NCI-H748 (cell line): ENCODE data around the gene CNN2.
A peak's percentile ranks its signal among the peaks of the same experiment; 100 is the strongest.
"Not testable (repeated sequence)": the region's sequence is repeated elsewhere in the genome, so short reads cannot be mapped to it uniquely, and the experiment has no call there.

ENCODE experiments used
- DNase-seq: peaks from one replicate; lab custom pipeline; 2025; ENCODE audit not compliant: unreplicated experiment; lab: John Stamatoyannopoulos, UW

The CNN2 gene

DNA sequence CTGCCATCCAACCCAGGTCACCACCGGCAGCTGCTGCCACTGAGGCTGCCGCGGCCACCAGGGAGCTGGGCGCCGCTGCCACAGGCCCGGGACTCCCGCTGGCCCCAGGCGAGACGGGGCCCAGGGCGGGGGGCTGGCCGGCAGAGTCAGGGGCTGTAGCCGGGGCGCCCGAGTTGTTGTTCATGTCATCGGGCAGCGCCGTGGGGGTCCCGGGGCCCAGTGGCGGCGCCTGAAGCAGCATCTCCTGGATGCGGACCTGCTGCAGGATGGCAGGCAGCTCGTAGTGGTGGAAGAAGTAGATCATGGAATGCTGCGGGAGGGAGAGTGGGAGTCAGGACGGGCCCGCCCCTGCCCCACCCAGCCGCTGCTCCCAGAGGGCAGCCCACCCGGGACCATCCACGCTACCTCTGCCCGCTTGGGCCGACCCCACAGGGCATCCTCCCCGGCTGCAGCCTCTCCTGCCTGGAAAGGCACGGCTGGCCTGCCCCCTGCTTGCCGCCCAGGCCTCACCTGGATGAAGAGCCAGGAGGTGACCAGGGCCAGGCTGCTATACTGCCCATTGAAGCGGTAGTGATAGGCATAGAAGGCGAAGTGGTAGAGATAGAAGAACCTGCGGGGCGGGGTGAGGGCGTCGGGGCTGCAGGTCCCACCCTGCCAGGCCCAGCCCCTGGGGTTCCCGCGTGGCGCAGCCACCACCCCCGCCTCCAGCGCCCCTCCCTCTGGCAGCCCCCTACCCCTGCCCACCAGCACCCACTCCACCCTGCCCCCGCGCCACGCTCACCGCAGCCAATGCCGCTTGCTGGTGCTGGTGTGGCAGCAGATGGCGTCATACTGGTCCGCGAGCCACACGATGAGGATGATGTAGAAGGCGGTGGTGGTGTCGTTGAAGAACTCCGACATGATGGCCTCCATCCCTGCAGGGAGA lies 15.6 kb upstream of the CNN2 start:
- DNase-seq: no peak

- DNase-seq: no peak
Measured at GRCh38 chr19:1011831-1012333, 14.5 kb upstream of the CNN2 start.

- DNase-seq: no peak
Measured at GRCh38 chr19:1012334-1012733, 14.1 kb upstream of the CNN2 start.

DNA sequence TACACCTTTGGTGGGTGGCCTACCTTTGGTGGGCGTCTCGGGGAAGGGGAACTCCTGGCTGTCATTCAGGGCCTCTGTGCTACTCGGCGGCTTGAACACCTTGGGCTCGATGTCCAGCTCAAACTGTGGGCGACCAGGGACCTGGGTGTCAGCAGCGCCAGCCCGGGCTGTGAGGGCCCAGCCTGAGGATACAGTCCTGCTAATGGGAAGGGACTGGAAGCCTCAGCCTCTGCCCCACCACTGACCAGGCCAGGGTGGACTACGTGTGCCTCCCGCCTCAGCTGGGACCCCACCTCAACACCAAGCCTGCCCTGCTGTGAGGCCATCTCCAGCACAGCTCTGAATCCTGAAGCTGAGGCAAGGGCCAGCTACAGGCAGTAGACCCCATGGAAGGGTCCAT lies 13.2 kb upstream of the CNN2 start:
- DNase-seq: no peak

GRCh38 chr19:1014161-1015060 lies 12.0 kb upstream of the CNN2 start:
- DNase-seq: no peak

GRCh38 chr19:1015061-1015781 lies 11.2 kb upstream of the CNN2 start:
- no peak for DNase-seq

GRCh38 chr19:1015782-1016646 lies 10.4 kb upstream of the CNN2 start:
- DNase-seq: no peak

DNA sequence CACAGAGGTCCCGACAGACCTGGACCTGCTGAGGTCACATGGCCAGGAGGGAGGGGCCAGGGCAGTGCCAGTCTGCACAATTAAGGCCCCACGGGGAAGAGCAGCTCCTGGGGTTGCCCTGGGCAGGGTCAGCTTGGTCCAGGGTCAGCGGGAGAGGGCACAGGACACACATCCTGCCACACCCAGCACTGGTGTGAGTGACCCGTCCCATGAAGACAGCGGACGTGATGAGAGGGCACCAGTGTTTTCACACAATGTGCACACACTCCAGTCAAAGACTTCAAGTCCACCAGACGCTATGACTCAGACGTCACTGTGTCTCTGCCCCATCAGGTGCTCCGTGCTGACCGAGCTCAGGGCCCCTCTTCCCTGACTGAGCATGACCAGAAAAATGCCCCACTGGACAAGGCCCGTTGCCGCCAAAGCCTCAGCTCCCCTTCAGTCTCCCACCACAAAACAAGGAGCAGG lies 9.7 kb upstream of the CNN2 start:
- no peak for DNase-seq

- no peak for DNase-seq
Measured at GRCh38 chr19:1017115-1017905, 9.1 kb upstream of the CNN2 start.

DNA sequence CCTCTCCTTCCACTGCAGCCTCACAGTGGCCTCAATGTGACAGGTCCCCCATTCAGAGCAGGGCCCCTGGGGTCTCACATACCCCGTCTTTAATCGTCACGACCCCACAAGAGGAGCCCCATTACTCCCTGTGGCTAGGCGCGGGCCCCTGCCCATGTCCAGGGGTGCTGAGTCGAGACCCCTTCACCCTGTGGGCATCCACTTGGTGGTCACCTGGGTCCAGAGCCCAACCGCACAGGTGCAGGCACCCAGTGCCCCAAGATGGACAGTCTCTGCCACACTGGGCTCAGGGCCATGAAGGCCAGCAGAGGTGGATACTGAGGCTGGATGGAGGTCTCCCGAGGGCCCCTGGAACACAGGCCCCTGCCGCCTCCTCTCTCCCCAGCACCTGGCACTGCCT lies 8.5 kb upstream of the CNN2 start:
- no peak for DNase-seq

GRCh38 chr19:1018393-1018792 lies 8.0 kb upstream of the CNN2 start:
- DNase-seq: no peak

- DNase-seq: no peak
Measured at GRCh38 chr19:1018932-1019615, 7.3 kb upstream of the CNN2 start.

GRCh38 chr19:1019616-1019961 lies 6.8 kb upstream of the CNN2 start:
- no peak for DNase-seq

DNA sequence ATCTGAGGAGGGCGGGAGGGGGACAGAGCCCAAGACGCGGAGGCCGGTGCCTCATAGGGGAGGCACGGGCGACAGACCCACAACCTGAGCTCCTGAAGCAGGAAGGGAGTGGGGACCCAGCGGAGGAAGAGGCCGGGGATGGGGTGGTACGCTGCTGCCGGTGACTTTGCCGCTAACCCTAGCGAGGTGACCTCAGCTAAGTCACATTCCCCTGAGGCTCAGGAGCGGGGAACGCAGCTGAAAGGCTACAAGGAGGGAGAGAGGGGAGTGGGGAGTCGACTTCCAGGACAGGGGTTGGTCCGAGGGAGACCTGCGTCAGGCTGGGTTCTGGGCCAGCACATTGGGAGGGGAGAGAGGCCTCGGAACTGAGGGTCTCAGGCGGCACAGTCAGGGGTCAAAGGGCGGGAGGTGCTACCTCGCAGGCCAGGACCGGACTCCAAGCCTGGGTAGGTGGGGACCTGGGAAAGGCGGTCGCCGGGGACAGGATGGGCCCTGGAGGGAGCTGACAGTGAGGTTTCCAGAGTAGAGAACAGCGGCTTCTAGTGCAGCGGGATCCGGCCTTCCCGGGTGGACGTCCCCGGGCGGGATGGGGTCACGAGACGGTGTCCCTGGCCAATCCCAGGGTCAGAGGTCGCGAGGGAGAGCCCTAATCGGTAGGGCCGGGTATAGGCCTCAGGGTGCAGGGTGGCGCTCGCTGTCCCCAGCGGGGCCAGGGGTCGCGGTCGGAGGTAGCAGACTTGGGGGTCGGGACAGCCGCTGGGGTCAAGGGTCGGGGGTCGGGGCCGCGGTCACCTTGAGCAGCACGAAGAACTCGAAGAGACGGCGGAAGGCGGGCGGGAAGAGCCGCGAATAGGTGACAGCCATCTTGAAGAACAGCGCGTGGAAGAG lies 6.2 kb upstream of the CNN2 start:
- peak; percentile 33 for DNase-seq

DNA sequence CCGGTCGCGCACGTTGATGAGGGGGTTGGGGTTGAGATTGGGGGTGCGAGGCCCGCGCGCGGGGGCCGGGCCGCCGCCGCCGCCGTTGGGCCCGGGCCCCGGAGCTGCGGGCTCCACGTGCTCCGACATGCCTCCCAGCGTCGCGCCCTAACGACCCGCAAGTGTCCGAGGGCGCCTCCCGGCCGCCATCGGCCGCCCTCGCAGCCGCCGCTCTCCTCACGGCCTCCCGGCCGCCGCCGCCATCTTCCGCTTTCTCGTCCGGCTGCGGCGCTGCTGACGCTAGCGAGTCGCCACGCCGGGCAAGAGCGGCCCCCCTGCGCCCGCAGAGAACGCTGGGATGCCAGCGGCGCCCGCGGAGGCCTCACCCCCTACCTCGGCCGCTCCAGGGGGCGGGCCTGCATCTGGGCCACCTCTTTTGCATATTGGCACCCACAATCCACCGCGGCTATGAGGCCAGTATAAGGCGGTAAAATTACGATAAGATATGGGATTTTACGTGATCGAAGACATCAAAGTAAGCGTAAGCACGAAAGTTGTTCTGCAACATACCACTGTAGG lies 5.5 kb upstream of the CNN2 start, which contains the start of gene TMEM259:
TMEM259 (minus strand) TSS at position 256 of the 558 bp plus-strand sequence; CDS start at position 129, 127 bp downstream.
- DNase-seq: peak; percentile 94

DNA sequence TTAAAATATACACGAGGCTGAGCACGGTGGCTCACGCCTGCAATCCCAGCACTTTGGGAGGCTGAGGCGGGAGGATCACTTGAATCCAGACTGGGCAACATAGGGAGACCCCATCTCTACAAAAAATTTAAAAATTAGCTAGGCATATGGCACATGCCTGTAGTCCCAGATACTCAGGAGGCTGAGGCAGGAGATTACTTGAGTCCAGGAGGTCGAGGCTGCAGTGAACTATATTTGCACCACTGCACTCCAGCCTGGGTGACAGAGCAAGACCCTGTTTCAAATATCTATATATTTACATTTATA lies 2.6 kb upstream of the CNN2 start:
- DNase-seq: not testable (repeated sequence)

DNA sequence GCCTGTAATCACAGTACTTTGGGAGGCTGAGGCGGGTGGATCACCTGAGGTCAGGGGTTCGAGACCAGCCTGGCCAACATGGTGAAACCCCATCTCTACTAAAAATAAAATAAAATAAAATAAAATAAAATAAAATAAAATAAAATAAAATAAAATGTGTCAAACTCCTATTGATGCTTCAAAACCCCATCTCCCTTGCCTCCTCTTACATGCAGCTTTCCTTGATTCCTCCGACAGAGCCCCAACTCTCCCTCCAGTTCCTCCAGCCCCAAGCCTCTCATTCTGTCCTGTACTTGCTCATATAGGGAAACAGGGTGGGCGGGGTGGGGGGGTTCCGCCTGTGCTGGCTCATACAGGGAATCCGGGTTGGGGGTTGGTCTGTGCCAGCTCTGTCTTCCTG lies 1.3 kb upstream of the CNN2 start:
- DNase-seq: not testable (repeated sequence)
